IPS DF 6.9 (cell line): ENCODE measurements around the gene TET2.

Source experiments
- DNase-seq: peaks from one replicate; pipeline ENCODE4 v3.0.0-alpha.2; 2013; ENCODE audit warnings: low read depth, low spot score
- H3K27ac ChIP-seq: one replicate; pipeline ENCODE4 v1.5.1; 2013; ENCODE audit warnings: low read length, control low read depth
- H3K27me3 ChIP-seq: 2 replicates; pipeline ENCODE4 v1.6.1; 2013; ENCODE audit warnings: mild to moderate bottlenecking, low read length; ENCODE audit not compliant: control insufficient read depth, insufficient read depth
- H3K36me3 ChIP-seq: 2 replicates; pipeline ENCODE4 v1.6.1; 2013; ENCODE audit warnings: low read length; ENCODE audit not compliant: control insufficient read depth, insufficient read depth
- H3K4me1 ChIP-seq: 2 replicates; pipeline ENCODE4 v1.6.1; 2013; ENCODE audit warnings: low read length; ENCODE audit not compliant: control insufficient read depth, insufficient read depth
- H3K4me3 ChIP-seq: 2 replicates; pipeline ENCODE4 v1.5.1; 2013; ENCODE audit warnings: mild to moderate bottlenecking, low read length
- H3K9me3 ChIP-seq: 2 replicates; pipeline ENCODE4 v1.6.1; 2013; ENCODE audit warnings: low read length, inconsistent platforms; ENCODE audit not compliant: control insufficient read depth, insufficient read depth
- WGBS: extraction: QIAGEN DNeasy Blood & Tissue Kit; methylation state at CpG from one replicate; pipeline ENCODE4 v1.1.7; 2013; ENCODE audit warnings: mixed read lengths, missing lambda C conversion rate; ENCODE audit not compliant: insufficient read length, insufficient coverage; 5-methylcytosine and 5-hydroxymethylcytosine counted together

The TET2 gene

DNA sequence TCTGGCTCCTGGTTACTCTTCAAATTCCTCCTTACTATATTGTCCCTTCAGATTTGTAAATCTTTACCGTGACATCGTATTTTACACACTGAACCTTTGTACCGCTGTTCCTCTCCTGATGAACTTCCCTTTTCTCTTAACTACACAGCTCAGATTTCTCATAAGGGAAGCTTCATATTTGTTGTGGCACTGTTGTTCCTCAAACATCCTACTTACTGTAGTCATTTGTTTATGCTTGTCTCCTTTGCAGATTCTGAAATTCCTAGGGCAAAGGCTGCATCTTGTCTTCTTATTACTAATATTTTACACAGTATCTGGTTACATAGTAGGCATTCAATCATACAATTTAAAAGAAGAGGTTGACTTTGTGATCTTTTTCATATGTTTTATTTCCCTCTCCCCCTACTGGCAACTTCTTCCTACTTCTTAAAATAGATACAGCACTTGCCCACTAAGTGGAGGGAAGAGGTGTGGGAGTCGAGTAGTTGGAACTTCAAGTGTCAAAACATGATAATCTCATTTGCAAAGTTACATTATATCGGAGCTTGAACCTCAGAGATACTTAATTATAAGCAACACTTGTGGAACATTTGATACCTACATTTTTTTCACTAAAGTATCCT, 50.0 kb downstream of the TET2 start:
- DNase-seq, result no peak
- Histone ChIP-seq H3K4me3 (no peak overlapping the region), H3K9me3 (no peaks in the 10 kb centered on the region), H3K4me1 (no peaks in the 10 kb centered on the region), H3K27me3 (no peaks in the 10 kb centered on the region), H3K36me3 (no peaks in the 10 kb centered on the region), H3K27ac (no peak overlapping the region)
- no CpG with 5 or more reads among the region's 5 CpGs for WGBS

DNA sequence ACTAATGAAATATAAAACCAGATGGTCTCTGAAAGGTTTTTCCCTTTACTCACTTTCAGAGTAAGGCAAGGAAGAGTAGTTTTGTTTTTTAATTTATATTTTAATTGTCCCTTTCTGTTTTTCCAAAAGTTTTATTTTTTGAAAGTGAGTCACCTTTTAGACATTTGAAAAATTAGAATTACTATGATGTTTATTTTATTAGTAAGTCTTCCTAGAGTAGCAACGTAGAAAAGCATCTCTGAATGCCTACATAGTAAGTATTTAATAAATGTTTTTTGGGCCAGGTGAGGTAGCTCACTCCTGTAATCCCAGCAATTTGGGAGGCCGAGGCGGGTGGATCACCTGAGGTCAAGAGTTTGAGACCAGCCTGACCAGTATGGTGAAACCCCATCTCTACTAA, 51.1 kb downstream of the TET2 start:
- Histone ChIP-seq H3K27me3 (no peaks in the 10 kb centered on the region), H3K9me3 (no peaks in the 10 kb centered on the region), H3K4me3 (no peak overlapping the region), H3K36me3 (no peaks in the 10 kb centered on the region), H3K27ac (no peak overlapping the region), H3K4me1 (no peaks in the 10 kb centered on the region)
- no CpG with 5 or more reads among the region's 3 CpGs for WGBS
- no peak for DNase-seq

DNA sequence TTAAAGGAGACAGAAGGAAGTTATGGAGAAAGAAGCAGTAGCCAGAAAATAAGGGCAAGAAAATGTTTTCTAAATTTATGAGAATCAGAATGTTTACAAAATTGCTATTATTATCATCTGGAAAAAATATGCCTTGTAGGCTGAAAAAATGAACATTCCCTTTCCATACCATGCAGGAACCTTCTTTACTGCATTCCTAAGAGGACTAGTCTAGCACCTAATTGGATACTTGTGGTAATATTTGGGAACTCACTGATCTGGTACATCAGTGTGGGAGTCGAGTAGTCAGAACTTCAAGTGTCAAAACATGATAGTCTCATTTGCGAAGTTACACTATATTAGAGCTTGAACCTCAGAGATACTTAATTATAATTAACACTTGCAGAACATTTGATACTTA, 51.9 kb downstream of the TET2 start:
- Histone ChIP-seq H3K4me1 (no peaks in the 10 kb centered on the region), H3K9me3 (no peaks in the 10 kb centered on the region), H3K27ac (no peak overlapping the region), H3K4me3 (no peak overlapping the region), H3K27me3 (no peaks in the 10 kb centered on the region), H3K36me3 (no peaks in the 10 kb centered on the region)
- DNase-seq, result no peak
- WGBS, result no CpG with 5 or more reads among the region's 2 CpGs

DNA sequence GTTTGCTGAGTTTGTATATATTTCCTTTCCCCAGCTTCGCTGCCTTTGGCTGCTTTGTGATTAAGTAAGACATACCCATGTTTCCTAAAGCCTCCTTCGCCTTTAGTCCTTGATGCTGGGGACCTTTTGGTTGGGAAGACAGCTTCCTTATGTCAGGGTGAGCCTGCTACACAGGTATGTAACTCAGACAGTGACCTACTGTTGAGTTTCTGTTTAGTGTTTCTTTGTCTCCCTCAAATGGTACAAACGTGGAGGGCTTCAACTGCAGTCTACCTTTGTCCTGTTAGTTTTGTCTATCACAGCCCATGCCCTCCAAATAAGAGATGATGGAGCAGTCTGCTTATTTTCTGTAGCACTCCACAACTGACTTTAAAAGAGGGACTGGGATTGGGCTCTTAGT, 59.5 kb downstream of the TET2 start:
- no peaks in the 10 kb centered on the region for H3K36me3 ChIP-seq
- DNase-seq, result no peak
- H3K4me3 ChIP-seq, result no peak overlapping the region
- no peaks in the 10 kb centered on the region; the same call in 1 of the 2 replicates for H3K4me1 ChIP-seq
- no peaks in the 10 kb centered on the region for H3K27me3 ChIP-seq
- no peak overlapping the region for H3K27ac ChIP-seq
- no CpG with 5 or more reads among the region's 3 CpGs for WGBS
- H3K9me3 ChIP-seq, result no peaks in the 10 kb centered on the region

DNA sequence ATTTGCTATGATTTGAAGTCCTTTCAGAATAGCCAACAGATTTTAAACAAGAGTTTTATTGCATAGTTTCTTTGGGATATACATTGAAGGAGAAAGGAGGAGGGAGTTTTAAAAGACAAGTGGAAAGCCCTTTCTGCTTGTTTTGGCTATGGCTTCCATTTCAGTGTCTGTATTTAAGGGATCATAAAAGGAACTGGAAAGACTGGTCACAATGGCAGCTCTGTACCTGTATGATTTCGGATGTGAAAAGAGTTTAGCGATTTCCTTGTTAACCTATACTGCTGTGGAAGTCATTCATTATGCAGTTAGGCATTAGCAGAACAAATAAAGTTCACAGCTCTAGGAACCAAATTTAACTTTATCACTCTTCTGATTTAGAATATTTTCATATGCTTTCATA, 60.7 kb downstream of the TET2 start:
- Histone ChIP-seq H3K36me3 (no peaks in the 10 kb centered on the region), H3K9me3 (no peaks in the 10 kb centered on the region), H3K27ac (no peak overlapping the region), H3K27me3 (no peaks in the 10 kb centered on the region), H3K4me3 (no peak overlapping the region), H3K4me1 (peaks cover 1% of the 10 kb centered on the region; the same call in 1 of the 2 replicates)
- DNase-seq, result no peak
- WGBS, result no CpG with 5 or more reads among the region's 2 CpGs

DNA sequence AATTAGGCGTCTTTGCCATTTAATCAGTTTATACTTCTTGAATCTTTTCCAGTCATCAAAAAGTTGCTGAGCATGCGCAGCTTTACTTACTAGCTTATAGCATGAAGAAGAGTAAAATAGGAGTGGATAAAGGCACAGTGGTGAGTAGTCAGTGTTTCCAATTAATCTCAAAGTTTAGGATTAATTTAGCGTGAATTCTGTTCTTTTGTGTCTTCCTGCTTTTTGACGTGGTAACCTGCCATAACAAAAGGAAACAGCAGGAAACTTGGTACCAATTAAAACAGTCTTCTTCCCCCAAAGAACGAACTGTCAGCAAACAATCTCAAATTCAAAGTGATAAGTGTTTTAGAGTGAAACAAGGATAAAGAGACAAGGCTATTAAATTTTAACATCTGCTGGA, 61.9 kb downstream of the TET2 start:
- WGBS, result no CpG with 5 or more reads among the region's 5 CpGs
- no peak for DNase-seq
- H3K4me1 ChIP-seq, result peaks cover 1% of the 10 kb centered on the region; the same call in 1 of the 2 replicates
- no peaks in the 10 kb centered on the region for H3K27me3 ChIP-seq
- no peaks in the 10 kb centered on the region for H3K9me3 ChIP-seq
- no peak overlapping the region for H3K27ac ChIP-seq
- no peaks in the 10 kb centered on the region for H3K36me3 ChIP-seq
- H3K4me3 ChIP-seq, result no peak overlapping the region

DNA sequence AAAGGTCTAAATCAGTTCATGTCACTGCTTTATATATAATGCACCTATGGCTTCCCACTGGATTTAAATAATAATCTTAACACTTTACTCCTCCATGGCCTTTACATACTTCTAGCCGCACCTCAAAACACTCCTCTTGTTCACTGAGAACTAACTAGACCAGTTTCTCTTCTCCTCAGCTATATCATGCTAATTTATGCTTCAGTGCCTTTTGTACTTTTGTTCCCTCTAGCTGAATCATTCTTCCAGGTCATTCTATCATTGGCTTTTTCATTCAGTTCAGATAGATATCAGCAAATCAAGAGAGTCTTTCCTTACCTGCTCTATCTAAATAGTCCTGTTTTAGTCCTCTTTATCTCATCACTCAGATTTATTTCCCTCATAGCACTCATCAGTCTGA, 64.2 kb downstream of the TET2 start:
- no peaks in the 10 kb centered on the region for H3K27me3 ChIP-seq
- no peak overlapping the region for H3K27ac ChIP-seq
- H3K36me3 ChIP-seq, result no peaks in the 10 kb centered on the region
- no peak overlapping the region for H3K4me3 ChIP-seq
- no peaks in the 10 kb centered on the region for H3K9me3 ChIP-seq
- H3K4me1 ChIP-seq, result peaks cover 1% of the 10 kb centered on the region; the same call in 1 of the 2 replicates
- WGBS, result no CpG with 5 or more reads among the region's 1 CpG
- DNase-seq, result no peak

DNA sequence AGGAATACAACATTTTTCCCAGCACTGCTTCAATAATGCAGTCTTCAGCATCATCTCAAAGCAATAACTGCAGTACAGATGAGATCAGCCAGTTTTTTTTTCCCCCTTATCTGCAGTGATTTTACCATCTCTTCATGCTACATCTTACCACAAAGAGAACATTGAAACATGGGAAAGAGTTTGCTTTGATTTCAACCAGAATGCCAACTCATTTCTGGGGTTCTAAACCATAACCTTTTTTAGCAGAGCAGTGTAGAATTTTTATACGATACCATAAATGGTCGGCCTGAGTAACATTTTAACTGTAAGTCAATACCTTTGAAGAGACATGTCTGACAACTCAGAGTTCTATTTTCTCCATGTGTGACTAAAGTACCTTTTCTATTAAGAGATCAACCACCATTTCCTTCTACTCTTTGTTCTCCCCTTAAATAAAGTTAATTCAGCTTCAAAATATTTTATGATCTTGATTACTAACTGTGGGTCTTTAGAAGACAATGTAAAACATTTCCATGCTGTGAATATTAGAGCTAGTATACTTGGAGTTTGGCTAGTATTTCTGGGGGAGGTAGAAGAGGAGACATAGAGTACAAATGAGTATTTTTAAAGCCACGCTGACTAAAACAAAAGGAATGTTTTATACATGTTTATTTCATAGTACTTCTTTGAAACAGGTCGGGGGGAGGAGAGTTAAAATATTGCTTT, 69.1 kb downstream of the TET2 start:
- Histone ChIP-seq H3K9me3 (no peaks in the 10 kb centered on the region), H3K4me1 (0 out of 2 replicates have a peak, but pooled peaks cover 1% of the 10 kb centered on the region), H3K4me3 (no peak overlapping the region), H3K27me3 (no peaks in the 10 kb centered on the region), H3K36me3 (no peaks in the 10 kb centered on the region), H3K27ac (no peak overlapping the region)
- no peak for DNase-seq
- WGBS, result no CpG with 5 or more reads among the region's 4 CpGs

DNA sequence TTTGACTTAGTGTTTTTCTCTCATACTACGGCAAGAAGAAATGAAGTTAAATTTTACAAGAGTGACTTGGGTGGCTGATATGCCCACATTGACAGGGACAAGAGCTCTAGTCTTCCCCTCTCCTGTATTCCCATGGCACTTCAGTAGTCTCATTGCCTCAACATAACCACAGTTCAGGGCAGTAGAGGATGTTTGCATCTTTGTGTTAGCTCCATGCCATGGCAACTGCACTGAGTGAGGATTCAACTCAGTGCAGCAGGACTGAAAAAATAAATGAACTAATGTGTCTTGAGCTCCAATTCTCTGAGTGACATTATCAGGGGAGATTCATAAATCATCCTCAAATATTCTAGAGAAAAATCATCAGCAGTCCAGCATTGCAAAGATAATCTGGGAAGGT, 78.8 kb downstream of the TET2 start:
- no peaks in the 10 kb centered on the region for H3K4me1 ChIP-seq
- H3K27me3 ChIP-seq, result no peaks in the 10 kb centered on the region
- H3K36me3 ChIP-seq, result no peaks in the 10 kb centered on the region
- H3K4me3 ChIP-seq, result no peak overlapping the region
- no peaks in the 10 kb centered on the region for H3K9me3 ChIP-seq
- WGBS, result no CpG with 5 or more reads among the region's 1 CpG
- no peak overlapping the region for H3K27ac ChIP-seq
- no peak for DNase-seq

DNA sequence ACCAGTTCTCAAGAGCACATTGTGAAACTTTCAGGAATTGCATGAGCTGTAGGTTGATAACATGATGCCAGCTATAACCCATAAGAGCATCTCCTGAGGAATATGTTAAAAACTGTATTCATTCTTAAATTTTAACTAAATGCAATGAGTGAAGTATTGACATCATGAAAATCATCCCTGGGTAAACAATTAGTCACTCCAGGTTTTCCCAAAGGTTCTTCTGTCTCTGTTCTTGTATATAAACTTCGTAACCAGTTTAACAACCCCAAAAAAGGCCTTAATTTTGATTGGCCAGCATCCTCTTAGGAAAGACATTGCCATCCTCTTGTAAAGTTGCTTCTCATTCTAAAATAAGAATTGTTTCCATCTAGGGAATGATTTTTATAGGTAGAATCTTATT, 80.4 kb downstream of the TET2 start:
- no peaks in the 10 kb centered on the region for H3K4me1 ChIP-seq
- H3K4me3 ChIP-seq, result no peak overlapping the region
- H3K27ac ChIP-seq, result no peak overlapping the region
- no peaks in the 10 kb centered on the region for H3K36me3 ChIP-seq
- DNase-seq, result no peak
- H3K9me3 ChIP-seq, result no peaks in the 10 kb centered on the region
- no CpG with 5 or more reads among the region's 1 CpG for WGBS
- no peaks in the 10 kb centered on the region for H3K27me3 ChIP-seq

DNA sequence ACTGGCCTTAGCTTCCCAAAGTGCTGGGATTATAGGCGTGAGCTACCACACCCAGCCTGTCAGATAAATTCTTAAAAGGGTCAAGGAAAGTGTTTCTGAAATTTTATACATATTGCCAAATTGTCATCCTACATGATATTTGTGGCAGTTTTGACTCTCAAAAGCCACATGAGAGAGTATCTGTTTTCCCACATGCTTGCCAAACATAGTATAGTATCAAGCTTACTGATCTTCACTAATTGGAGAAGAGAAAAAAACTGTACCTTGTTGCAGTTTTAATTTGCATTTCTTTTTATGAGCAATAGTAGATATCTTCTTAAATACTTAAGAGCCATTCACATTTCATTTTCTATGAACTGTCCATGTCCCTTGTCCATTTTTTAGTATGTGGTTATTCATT, 83.6 kb downstream of the TET2 start:
- no peaks in the 10 kb centered on the region for H3K36me3 ChIP-seq
- no peak overlapping the region for H3K4me3 ChIP-seq
- H3K27ac ChIP-seq, result no peak overlapping the region
- H3K4me1 ChIP-seq, result no peaks in the 10 kb centered on the region
- whole genome bisulfite sequencing, result no CpG with 5 or more reads among the region's 1 CpG
- H3K27me3 ChIP-seq, result no peaks in the 10 kb centered on the region
- no peak for DNase-seq
- H3K9me3 ChIP-seq, result no peaks in the 10 kb centered on the region
